Pericardium fibroblast (primary cell): ENCODE data around the gene CDKL1. TPM values are rescaled to one million over a fixed set of nuclear protein-coding genes. Genes with fewer than 3 reads are reported as not detected.

ENCODE experiments used
- total RNA-seq: library from RNA; depleted of rRNA; stranded (reverse); fragments of >200 nt; gene quantifications from 2 replicates; pipeline ENCODE4 v1.2.3, GENCODE V29; 2015

The CDKL1 gene
- total RNA-seq, result 5.1 and 15.8 TPM in 2 replicates

GRCh38 chr14:50396631-50397389 is at the start of gene CDKL1:
Gene CDKL1 (minus strand): TSS chr14:50396881. CDS start chr14:50395868, 1,013 bp downstream.

GRCh38 chr14:50311972-50312733 is 84.5 kb downstream of the CDKL1 start, which contains the start of the genes DMAC2L and L2HGDH:
Gene DMAC2L (plus strand): TSS chr14:50312324. CDS start chr14:50321488, 9,164 bp downstream.
Gene L2HGDH (minus strand): TSS chr14:50312229. CDS start chr14:50312150, 79 bp downstream.

Other genes with a start within 250 kb of the CDKL1 start
- gene SOS2, start 165.3 kb downstream of the CDKL1 start, total RNA-seq, result 10.1 and 15.8 TPM in 2 replicates
- 0.70 and 2.6 TPM in 2 replicates for gene L2HGDH, start 84.7 kb downstream of the CDKL1 start, total RNA-seq
- gene DMAC2L, start 84.6 kb downstream of the CDKL1 start, total RNA-seq, result 11.7 and 18.5 TPM in 2 replicates
- gene MAP4K5, start 135.7 kb upstream of the CDKL1 start, total RNA-seq, result 45.0 and 69.4 TPM in 2 replicates
- 5.7 and 11.8 TPM in 2 replicates for gene ATL1, start 163.3 kb upstream of the CDKL1 start, total RNA-seq